ENCODE measurements around the gene A2ML1.
"Not testable (repeated sequence)": the region's sequence is repeated elsewhere in the genome, so short reads cannot be mapped to it uniquely, and the experiment has no call there.

A2ML1 gene

GRCh38 chr12:8846305-8846704 is 23.9 kb downstream of the A2ML1 start:
- H3K4me3 ChIP-seq (ENCODE audit: low read depth, low read length): no peak overlapping the region
- no peak for TF ChIP-seq CTCF (IDR thresholded peaks at IDR 0.05; ENCODE audit: borderline replicate concordance, insufficient read depth, low read depth, low read length)

GRCh38 chr12:8847435-8847834 is 25.0 kb downstream of the A2ML1 start:
- H3K4me3 ChIP-seq (ENCODE audit: low read depth, low read length): no peak overlapping the region
- no peak for TF ChIP-seq CTCF (IDR thresholded peaks at IDR 0.05; ENCODE audit: borderline replicate concordance, insufficient read depth, low read depth, low read length)

GRCh38 chr12:8849876-8850275 is 27.5 kb downstream of the A2ML1 start:
- TF ChIP-seq CTCF (IDR thresholded peaks at IDR 0.05; ENCODE audit: borderline replicate concordance, insufficient read depth, low read depth, low read length): no peak

GRCh38 chr12:8852119-8852518 is 29.7 kb downstream of the A2ML1 start:
- TF ChIP-seq CTCF (IDR thresholded peaks at IDR 0.05; ENCODE audit: borderline replicate concordance, insufficient read depth, low read depth, low read length): no peak

More at GRCh38 chr12:8849876-8850275, 27.5 kb downstream of the A2ML1 start:
- no peak overlapping the region for H3K4me3 ChIP-seq (ENCODE audit: low read depth, low read length)

GRCh38 chr12:8855891-8856290 is 33.5 kb downstream of the A2ML1 start:
- no peak overlapping the region for H3K4me3 ChIP-seq (ENCODE audit: low read depth, low read length)
- no peak for TF ChIP-seq CTCF (IDR thresholded peaks at IDR 0.05; ENCODE audit: borderline replicate concordance, insufficient read depth, low read depth, low read length)

More at GRCh38 chr12:8852119-8852518, 29.7 kb downstream of the A2ML1 start:
- H3K4me3 ChIP-seq (ENCODE audit: low read depth, low read length): no peak overlapping the region

GRCh38 chr12:8859448-8859847 is 37.0 kb downstream of the A2ML1 start:
- not testable (repeated sequence) for H3K4me3 ChIP-seq (ENCODE audit: low read depth, low read length)

GRCh38 chr12:8860165-8860961 is 37.9 kb downstream of the A2ML1 start:
- no peak overlapping the region for H3K4me3 ChIP-seq (ENCODE audit: low read depth, low read length)
- TF ChIP-seq CTCF (IDR thresholded peaks at IDR 0.05; ENCODE audit: borderline replicate concordance, insufficient read depth, low read depth, low read length): peak; percentile 65

Data from GM12875 (cell line).